Measurements from ENCODE around the gene ITK.

ITK gene

DNA sequence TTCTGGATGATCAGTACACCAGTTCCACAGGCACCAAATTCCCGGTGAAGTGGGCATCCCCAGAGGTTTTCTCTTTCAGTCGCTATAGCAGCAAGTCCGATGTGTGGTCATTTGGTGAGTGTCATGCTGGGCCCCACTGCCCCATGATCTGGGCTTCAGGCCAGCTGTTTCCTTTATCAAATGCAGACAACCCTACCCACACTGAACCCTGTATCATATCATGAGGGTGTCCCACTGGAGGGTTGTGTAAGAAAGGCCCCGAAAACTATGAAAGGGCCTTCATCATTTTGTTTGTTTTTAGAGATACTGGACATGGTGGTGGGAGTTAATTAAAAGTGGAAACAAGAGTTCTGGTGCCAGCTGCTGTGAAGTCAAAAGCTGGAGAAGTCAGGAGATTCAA, 65.2 kb downstream of the ITK start:
- no peaks in the 10 kb centered on the region for H3K36me3 ChIP-seq
- TF ChIP-seq, protein P1, sequence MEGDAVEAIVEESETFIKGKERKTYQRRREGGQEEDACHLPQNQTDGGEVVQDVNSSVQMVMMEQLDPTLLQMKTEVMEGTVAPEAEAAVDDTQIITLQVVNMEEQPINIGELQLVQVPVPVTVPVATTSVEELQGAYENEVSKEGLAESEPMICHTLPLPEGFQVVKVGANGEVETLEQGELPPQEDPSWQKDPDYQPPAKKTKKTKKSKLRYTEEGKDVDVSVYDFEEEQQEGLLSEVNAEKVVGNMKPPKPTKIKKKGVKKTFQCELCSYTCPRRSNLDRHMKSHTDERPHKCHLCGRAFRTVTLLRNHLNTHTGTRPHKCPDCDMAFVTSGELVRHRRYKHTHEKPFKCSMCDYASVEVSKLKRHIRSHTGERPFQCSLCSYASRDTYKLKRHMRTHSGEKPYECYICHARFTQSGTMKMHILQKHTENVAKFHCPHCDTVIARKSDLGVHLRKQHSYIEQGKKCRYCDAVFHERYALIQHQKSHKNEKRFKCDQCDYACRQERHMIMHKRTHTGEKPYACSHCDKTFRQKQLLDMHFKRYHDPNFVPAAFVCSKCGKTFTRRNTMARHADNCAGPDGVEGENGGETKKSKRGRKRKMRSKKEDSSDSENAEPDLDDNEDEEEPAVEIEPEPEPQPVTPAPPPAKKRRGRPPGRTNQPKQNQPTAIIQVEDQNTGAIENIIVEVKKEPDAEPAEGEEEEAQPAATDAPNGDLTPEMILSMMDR (IDR thresholded peaks at IDR 0.05) = no peak
- no peak overlapping the region for H3K27ac ChIP-seq
- no peaks in the 10 kb centered on the region for H3K9me3 ChIP-seq
- no peak for DNase-seq
- no peak overlapping the region for H3K4me3 ChIP-seq
- H3K27me3 ChIP-seq = no peaks in the 10 kb centered on the region
- intact Hi-C loops (cut with DNase I; ENCODE audit: low total_unique reads) = no loop called here
- no peaks in the 10 kb centered on the region for H3K4me1 ChIP-seq

DNA sequence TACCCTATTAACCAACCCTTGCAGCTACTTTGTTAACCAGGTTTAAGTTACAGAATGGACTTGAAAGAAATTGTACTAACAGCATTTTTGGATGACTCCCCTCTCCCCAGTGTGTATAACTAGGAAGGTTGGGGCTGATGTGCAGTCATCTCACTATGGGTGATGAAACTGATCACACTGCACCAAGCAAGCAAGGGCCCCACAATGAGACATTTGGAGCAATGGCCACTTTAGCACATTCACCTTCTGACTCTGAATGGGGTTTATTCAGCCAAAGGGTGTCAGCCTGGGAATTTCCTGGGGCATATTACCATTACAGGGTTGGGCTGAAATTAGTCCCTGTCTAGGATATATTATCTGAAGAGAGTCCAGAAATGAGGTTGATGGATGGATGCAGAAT, 66.6 kb downstream of the ITK start:
- TF ChIP-seq, protein P1 (IDR thresholded peaks at IDR 0.05) = no peak
- DNase-seq = no peak
- no peak overlapping the region for H3K27ac ChIP-seq
- no peaks in the 10 kb centered on the region for H3K9me3 ChIP-seq
- H3K27me3 ChIP-seq = no peaks in the 10 kb centered on the region
- H3K36me3 ChIP-seq = no peaks in the 10 kb centered on the region
- intact Hi-C loops (cut with DNase I; ENCODE audit: low total_unique reads) = no loop called here
- H3K4me3 ChIP-seq = no peak overlapping the region
- H3K4me1 ChIP-seq = no peaks in the 10 kb centered on the region

DNA sequence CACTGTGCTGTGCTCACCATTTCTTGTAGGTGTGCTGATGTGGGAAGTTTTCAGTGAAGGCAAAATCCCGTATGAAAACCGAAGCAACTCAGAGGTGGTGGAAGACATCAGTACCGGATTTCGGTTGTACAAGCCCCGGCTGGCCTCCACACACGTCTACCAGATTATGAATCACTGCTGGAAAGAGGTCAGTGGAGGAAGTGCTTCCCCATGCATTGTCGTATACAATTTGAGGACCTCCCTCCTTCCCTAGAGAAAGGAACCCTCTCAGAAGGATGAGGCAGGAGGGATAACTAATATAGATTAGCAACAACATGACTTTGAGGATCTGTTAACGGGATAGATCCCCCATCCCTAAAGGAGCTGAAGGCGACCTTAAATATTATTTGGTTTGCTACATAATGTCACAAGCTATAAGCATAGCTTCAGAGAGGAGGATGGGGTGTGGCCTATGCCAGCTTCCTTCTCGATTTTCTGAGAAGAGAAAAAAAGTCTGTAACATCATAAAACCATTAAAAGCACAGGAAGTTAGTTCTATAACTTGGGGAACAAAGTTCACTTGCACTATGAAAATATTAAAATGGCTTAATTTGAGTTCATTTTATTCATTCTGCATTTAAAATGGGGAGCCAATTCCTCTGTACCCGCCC, 68.3 kb downstream of the ITK start:
- Histone ChIP-seq H3K27me3 (no peaks in the 10 kb centered on the region), H3K4me1 (no peaks in the 10 kb centered on the region), H3K36me3 (no peaks in the 10 kb centered on the region), H3K9me3 (no peaks in the 10 kb centered on the region), H3K27ac (no peak overlapping the region), H3K4me3 (no peak overlapping the region)
- no peak for DNase-seq
- intact Hi-C loops (cut with DNase I; ENCODE audit: low total_unique reads) = no loop called here
- TF ChIP-seq, protein P1 (IDR thresholded peaks at IDR 0.05) = no peak

DNA sequence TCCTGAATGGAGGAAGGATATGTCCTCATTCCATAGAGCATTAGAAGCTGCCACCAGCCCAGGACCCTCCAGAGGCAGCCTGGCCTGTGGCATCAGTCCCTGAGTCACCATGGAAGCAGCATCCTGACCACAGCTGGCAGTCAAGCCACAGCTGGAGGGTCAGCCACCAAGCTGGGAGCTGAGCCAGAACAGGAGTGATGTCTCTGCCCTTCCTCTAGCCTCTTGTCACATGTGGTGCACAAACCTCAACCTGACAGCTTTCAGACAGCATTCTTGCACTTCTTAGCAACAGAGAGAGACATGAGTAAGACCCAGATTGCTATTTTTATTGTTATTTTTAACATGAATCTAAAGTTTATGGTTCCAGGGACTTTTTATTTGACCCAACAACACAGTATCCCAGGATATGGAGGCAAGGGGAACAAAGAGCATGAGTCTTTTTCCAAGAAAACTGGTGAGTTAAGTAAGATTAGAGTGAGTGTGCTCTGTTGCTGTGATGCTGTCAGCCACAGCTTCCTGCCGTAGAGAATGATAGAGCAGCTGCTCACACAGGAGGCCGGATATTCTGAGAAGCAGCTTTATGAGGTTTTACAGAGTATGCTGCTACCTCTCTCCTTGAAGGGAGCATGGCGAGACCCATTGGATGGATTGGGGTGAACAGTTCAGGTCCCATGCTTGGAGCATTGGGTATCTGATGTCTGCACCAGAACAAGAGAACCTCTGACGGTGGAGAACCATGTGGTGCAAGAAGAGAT, 72.2 kb downstream of the ITK start:
- H3K36me3 ChIP-seq = no peaks in the 10 kb centered on the region
- TF ChIP-seq, protein P1 (IDR thresholded peaks at IDR 0.05) = no peak
- H3K4me3 ChIP-seq = no peak overlapping the region
- H3K9me3 ChIP-seq = no peaks in the 10 kb centered on the region
- no peak overlapping the region for H3K27ac ChIP-seq
- no peaks in the 10 kb centered on the region for H3K4me1 ChIP-seq
- no peak for DNase-seq
- intact Hi-C loops (cut with DNase I; ENCODE audit: low total_unique reads) = loop anchor here (5.0 to 10.0 kb wide), 2 partner anchors 54 to 98 kb away; no protein-coding TSS in a partner anchor
- no peaks in the 10 kb centered on the region for H3K27me3 ChIP-seq

DNA sequence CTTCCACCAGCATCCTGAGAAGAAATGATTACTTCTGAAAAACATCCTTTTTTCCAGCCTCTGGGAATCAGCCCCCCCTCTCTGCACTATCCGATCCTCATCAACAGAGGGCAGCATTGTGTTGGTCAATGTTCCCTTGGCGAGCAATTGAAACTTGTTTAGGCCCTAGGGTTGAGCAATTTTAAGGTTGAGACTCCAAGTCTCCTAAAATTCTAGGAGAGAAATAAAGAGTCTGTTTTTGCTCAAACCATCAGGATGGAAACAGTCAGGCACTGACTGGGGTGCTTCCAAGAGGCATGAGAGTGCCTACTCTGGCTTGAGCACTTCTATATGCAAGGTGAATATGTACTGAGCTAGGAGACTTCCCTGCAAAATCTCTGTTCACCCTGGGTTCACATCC, 72.9 kb downstream of the ITK start:
- H3K27me3 ChIP-seq = no peaks in the 10 kb centered on the region
- TF ChIP-seq, protein P1 (IDR thresholded peaks at IDR 0.05) = peak; percentile 73 to 84
- no peaks in the 10 kb centered on the region for H3K36me3 ChIP-seq
- no peak overlapping the region for H3K27ac ChIP-seq
- DNase-seq = peak in 1 of 2 donors; percentile 42
- intact Hi-C loops (cut with DNase I; ENCODE audit: low total_unique reads) = loop anchor here (5.0 to 10.0 kb wide), 2 partner anchors 54 to 99 kb away; no protein-coding TSS in a partner anchor
- no peaks in the 10 kb centered on the region for H3K4me1 ChIP-seq
- H3K4me3 ChIP-seq = no peak overlapping the region
- H3K9me3 ChIP-seq = no peaks in the 10 kb centered on the region

All from tibial artery (tissue), 4 donors.